Measurements from ENCODE around the gene DUOX1. TPM values are rescaled to one million over a fixed set of nuclear protein-coding genes. Genes with fewer than 3 reads are reported as not detected.

The DUOX1 gene
- total and polyA plus RNA-seq, 2 donors (not counting 1 experiment from before 2014, with no cell fraction given): not detected

- H3K4me1 ChIP-seq (ENCODE audit: control insufficient read depth, extremely low read depth, insufficient read depth, low read length): no peaks in the 10 kb centered on the region
- H3K27me3 ChIP-seq (ENCODE audit: control insufficient read depth, insufficient read depth, low read length): no peaks in the 10 kb centered on the region
- H4K20me1 ChIP-seq (ENCODE audit: control insufficient read depth, extremely low read depth, insufficient read depth, low read length): no peaks in the 10 kb centered on the region
- no peaks in the 10 kb centered on the region for H3K9me3 ChIP-seq (ENCODE audit: control insufficient read depth, insufficient read depth, low read depth, low read length)
- H3K4me2 ChIP-seq (ENCODE audit: extremely low read depth, insufficient read depth, low read length): no peak overlapping the region
- H3K9ac ChIP-seq (ENCODE audit: insufficient read depth, low read length): no peak overlapping the region
- H3K36me3 ChIP-seq (ENCODE audit: control insufficient read depth, insufficient read depth, low read length): no peaks in the 10 kb centered on the region
- TF ChIP-seq EZH2 (IDR thresholded peaks at IDR 0.05; ENCODE audit: low read length, missing control alignments): no peak
- no peak for TF ChIP-seq CTCF (conservative IDR thresholded peaks at IDR 0.05 in 1 of 2, IDR thresholded peaks at IDR 0.05 in 1 of 2; ENCODE audit: low read depth in 1 of 2, low read length in 2 of 2)
- no peak for DNase-seq (ENCODE audit: low read depth in 2 of 2)
- no peak overlapping the region for H2AFZ ChIP-seq (ENCODE audit: low read length)
- no peak overlapping the region for H3K4me3 ChIP-seq (replicated peaks in 1 of 4; ENCODE audit: control extremely low read depth in 1 of 4, insufficient read depth in 1 of 4, low read depth in 3 of 4, low read length in 4 of 4)
- H3K27ac ChIP-seq (ENCODE audit: insufficient read depth, low read length): no peak overlapping the region
- H3K79me2 ChIP-seq (ENCODE audit: control insufficient read depth, insufficient read depth, low read length): no peaks in the 10 kb centered on the region
Observed at GRCh38 chr15:45149060-45149459, 19.3 kb downstream of the DUOX1 start.

- H3K36me3 ChIP-seq (ENCODE audit: control insufficient read depth, insufficient read depth, low read length): no peaks in the 10 kb centered on the region
- H3K27ac ChIP-seq (ENCODE audit: insufficient read depth, low read length): no peak overlapping the region
- no peak overlapping the region for H3K4me2 ChIP-seq (ENCODE audit: extremely low read depth, insufficient read depth, low read length)
- no peaks in the 10 kb centered on the region for H4K20me1 ChIP-seq (ENCODE audit: control insufficient read depth, extremely low read depth, insufficient read depth, low read length)
- no peak overlapping the region for H3K9ac ChIP-seq (ENCODE audit: insufficient read depth, low read length)
- no peak overlapping the region for H2AFZ ChIP-seq (ENCODE audit: low read length)
- H3K4me1 ChIP-seq (ENCODE audit: control insufficient read depth, extremely low read depth, insufficient read depth, low read length): no peaks in the 10 kb centered on the region
- TF ChIP-seq EZH2 (IDR thresholded peaks at IDR 0.05; ENCODE audit: low read length, missing control alignments): no peak
- no peak for TF ChIP-seq CTCF (conservative IDR thresholded peaks at IDR 0.05 in 1 of 2, IDR thresholded peaks at IDR 0.05 in 1 of 2; ENCODE audit: low read depth in 1 of 2, low read length in 2 of 2)
- DNase-seq (ENCODE audit: low read depth in 2 of 2): peak in 1 of 2 donors; percentile 39
- H3K79me2 ChIP-seq (ENCODE audit: control insufficient read depth, insufficient read depth, low read length): no peaks in the 10 kb centered on the region
- no peaks in the 10 kb centered on the region for H3K9me3 ChIP-seq (ENCODE audit: control insufficient read depth, insufficient read depth, low read depth, low read length)
- no peaks in the 10 kb centered on the region for H3K27me3 ChIP-seq (ENCODE audit: control insufficient read depth, insufficient read depth, low read length)
- no peak overlapping the region for H3K4me3 ChIP-seq (replicated peaks in 1 of 4; ENCODE audit: control extremely low read depth in 1 of 4, insufficient read depth in 1 of 4, low read depth in 3 of 4, low read length in 4 of 4)
Observed at GRCh38 chr15:45150481-45150880, 20.7 kb downstream of the DUOX1 start.

GRCh38 chr15:45150997-45151396, 21.2 kb downstream of the DUOX1 start:
- Histone ChIP-seq H3K79me2 (ENCODE audit: control insufficient read depth, insufficient read depth, low read length) (no peaks in the 10 kb centered on the region), H3K9me3 (ENCODE audit: control insufficient read depth, insufficient read depth, low read depth, low read length) (no peaks in the 10 kb centered on the region), H3K9ac (ENCODE audit: insufficient read depth, low read length) (no peak overlapping the region), H3K27ac (ENCODE audit: insufficient read depth, low read length) (no peak overlapping the region), H4K20me1 (ENCODE audit: control insufficient read depth, extremely low read depth, insufficient read depth, low read length) (no peaks in the 10 kb centered on the region), H3K4me3 (replicated peaks in 1 of 4; ENCODE audit: control extremely low read depth in 1 of 4, insufficient read depth in 1 of 4, low read depth in 3 of 4, low read length in 4 of 4) (no peak overlapping the region), H3K27me3 (ENCODE audit: control insufficient read depth, insufficient read depth, low read length) (no peaks in the 10 kb centered on the region), H2AFZ (ENCODE audit: low read length) (no peak overlapping the region), H3K36me3 (ENCODE audit: control insufficient read depth, insufficient read depth, low read length) (no peaks in the 10 kb centered on the region), H3K4me1 (ENCODE audit: control insufficient read depth, extremely low read depth, insufficient read depth, low read length) (no peaks in the 10 kb centered on the region), H3K4me2 (ENCODE audit: extremely low read depth, insufficient read depth, low read length) (no peak overlapping the region)
- no peak for DNase-seq (ENCODE audit: low read depth in 2 of 2)
- TF ChIP-seq CTCF (conservative IDR thresholded peaks at IDR 0.05 in 1 of 2, IDR thresholded peaks at IDR 0.05 in 1 of 2; ENCODE audit: low read depth in 1 of 2, low read length in 2 of 2) (no peak), EZH2 (IDR thresholded peaks at IDR 0.05; ENCODE audit: low read length, missing control alignments) (no peak)
